HG02938 (cell line): ENCODE data around the gene PTK6.
"Not testable (repeated sequence)": the region's sequence is repeated elsewhere in the genome, so short reads cannot be mapped to it uniquely, and the experiment has no call there.

Experiments
- ATAC-seq: cut with Tn5 transposase; IDR thresholded peaks from one replicate; pipeline ENCODE4 v1.9.1; 2021; ENCODE audit warnings: mild to moderate bottlenecking, moderate library complexity; ENCODE audit not compliant: unreplicated experiment

Gene PTK6

GRCh38 chr20:63517376-63518309, 19.5 kb downstream of the PTK6 start:
- no peak for ATAC-seq

- not testable (repeated sequence) for ATAC-seq
Observed at GRCh38 chr20:63514520-63514919, 22.7 kb downstream of the PTK6 start.

- ATAC-seq = no peak
Observed at GRCh38 chr20:63513207-63513606, 24.0 kb downstream of the PTK6 start.

- ATAC-seq = no peak
Observed at GRCh38 chr20:63509088-63509564, 28.1 kb downstream of the PTK6 start.

- ATAC-seq = no peak
Observed at GRCh38 chr20:63508072-63508768, 29.0 kb downstream of the PTK6 start.

- ATAC-seq = no peak
Observed at GRCh38 chr20:63507083-63507743, 30.0 kb downstream of the PTK6 start.

GRCh38 chr20:63505723-63506122, 31.5 kb downstream of the PTK6 start:
- no peak for ATAC-seq

GRCh38 chr20:63505281-63505680, 31.9 kb downstream of the PTK6 start:
- ATAC-seq = no peak

- ATAC-seq = no peak
Observed at GRCh38 chr20:63504642-63505041, 32.5 kb downstream of the PTK6 start.

GRCh38 chr20:63503524-63503923, 33.7 kb downstream of the PTK6 start:
- no peak for ATAC-seq

- no peak for ATAC-seq
Observed at GRCh38 chr20:63502671-63503172, 34.5 kb downstream of the PTK6 start.

- ATAC-seq = no peak
Observed at GRCh38 chr20:63501818-63502670, 35.1 kb downstream of the PTK6 start.

- no peak for ATAC-seq
Observed at GRCh38 chr20:63500902-63501817, 36.0 kb downstream of the PTK6 start.

GRCh38 chr20:63500151-63500901, 36.9 kb downstream of the PTK6 start:
- ATAC-seq = no peak

GRCh38 chr20:63499338-63499969, 37.7 kb downstream of the PTK6 start:
- no peak for ATAC-seq

- ATAC-seq = no peak
Observed at GRCh38 chr20:63498960-63499337, 38.2 kb downstream of the PTK6 start, which contains the start of gene EEF1A2. EEF1A2 (minus strand) TSS chr20:63499083; CDS start chr20:63497763, 1,320 bp downstream.

- no peak for ATAC-seq
Observed at GRCh38 chr20:63497946-63498935, 38.9 kb downstream of the PTK6 start.
